CD4-positive, alpha-beta T cell treated with Interleukin-21 for 1 hour (primary cell): ENCODE results near the gene PRKN.

Experiments used
- DNase-seq: peaks from one replicate; pipeline ENCODE4 v3.0.0-alpha.2; 2020

PRKN gene

DNA sequence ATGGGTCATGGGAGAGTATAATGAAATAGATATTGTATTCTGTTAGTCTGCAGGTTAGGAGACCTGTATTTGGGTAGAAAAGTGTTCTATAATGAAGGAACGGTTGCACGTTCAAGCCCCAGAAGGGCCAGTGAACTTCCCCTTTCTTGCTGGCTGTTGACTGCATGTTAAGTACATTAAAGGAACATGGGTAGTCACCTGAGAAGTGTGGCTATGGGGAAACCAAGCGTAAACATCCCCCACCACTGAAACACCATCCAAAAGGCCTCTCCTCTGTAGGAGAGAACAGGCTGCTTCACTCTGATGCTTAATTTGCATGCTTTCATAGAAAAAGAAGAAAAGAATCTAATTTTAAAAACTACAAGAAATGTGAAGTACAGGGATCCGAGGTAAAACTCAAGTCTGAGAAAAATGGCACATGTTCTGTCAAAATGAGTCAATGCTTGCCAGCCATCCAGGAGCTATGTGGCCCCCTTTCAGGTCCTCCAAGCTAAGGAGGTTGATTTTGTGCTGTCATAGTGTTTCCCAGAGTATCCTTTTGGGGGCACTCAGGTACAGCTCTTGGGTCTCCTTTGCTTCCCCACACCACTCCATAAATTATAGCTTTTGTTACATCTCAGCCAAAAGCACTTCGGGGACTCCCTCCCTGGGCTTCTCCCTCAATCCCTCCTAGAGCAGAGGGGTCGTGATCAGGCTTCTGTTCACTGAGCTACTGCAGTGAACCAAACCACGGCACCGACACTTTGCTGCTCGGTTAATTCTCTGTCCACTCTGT, 1170.0 kb downstream of the PRKN start:
- DNase-seq, result no peak

DNA sequence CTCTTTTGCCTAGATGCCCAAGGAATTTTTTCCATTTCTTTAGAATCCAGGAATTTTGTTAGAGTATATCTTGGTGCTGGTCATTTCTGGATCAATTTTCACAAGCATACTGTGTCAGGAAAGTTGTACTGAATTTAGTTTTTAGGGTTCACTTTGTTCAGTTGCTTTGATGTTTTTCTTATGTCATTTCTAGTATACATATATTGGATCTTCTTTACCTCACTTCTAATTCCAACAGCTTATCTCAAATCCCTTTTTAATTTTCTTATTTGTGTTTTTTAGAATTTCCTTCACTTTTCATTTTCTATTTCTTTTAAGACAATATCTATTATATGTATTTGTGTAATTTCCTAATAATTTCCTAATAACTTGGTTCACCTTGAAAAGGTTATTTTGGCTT, 1172.7 kb downstream of the PRKN start:
- no peak for DNase-seq

DNA sequence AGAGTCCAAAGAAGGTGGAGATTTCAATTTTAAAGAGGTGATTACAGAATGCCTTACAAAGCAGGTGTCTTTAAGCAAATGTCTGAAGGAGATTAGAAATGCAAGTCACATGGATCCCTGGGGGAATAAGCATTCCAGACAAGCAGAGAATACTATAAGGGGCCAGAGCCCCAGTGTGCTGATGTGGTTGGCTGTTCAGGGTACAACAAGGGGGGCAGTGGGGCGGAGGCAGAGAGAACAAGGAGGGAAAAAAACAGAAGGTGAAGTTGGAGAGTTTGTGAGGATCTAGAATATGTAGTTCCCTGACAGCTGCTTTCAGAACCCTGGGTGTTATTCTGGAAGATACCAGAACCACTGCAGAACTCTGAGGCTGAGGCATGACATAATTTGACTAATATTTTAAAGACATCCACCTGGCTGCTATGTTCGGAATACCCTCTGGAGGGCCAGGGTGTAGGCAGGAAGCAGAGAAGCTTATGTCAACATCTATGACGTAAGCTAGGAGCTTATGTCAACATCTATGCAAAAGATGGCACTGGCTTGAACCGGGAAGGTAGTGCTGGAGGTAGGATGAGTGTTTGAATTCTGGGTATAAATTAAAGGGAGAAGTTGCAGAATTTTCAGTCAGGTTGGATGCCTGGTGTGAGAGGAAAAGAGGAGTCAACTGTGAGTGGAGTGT, 1177.5 kb downstream of the PRKN start:
- DNase-seq, result no peak

DNA sequence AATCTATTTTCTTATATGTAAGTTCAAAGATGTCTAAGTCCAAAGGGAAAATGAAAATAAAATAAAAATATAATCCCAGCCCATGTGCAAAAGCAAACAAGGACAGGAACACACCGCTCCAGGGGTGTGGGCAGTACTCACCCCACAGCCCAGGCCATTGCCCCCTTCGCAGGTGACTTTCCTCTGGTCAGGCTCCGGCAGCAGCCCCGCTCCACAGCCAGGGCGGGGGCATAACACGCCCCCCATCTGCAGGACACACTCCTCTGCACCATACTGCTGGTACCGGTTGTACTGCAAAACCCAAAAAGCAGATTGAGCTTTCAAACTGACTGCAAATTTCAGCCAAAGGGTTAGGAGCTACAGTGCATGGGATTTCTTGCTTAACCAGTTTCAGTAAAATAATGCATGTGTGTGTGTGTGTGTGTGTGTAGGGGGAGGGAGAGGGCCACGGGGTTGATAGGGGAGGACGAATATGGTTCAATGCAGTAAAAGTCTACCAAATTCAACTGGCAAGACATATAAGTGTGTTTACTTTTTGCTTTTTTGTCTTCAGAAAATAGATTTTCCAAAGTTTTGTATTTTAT, 1178.8 kb downstream of the PRKN start:
- DNase-seq, result no peak

DNA sequence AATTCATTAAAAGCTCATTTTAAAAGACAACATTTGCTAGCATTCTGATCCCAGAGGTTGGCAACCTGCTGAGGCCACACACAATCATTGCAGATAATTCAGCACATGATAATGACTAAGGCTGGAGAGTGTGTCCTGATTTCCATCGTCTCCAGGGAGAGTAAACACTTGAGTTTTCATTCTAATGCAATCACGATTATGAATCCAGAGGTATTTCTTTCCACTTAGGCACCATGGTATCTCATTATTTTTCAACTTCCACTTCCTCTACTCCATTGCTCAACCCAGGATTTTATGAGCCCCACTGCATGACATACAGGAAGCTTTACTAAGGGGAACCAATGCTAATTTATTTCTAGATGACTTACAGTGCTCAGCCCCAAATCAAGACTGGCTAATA, 1179.9 kb downstream of the PRKN start:
- no peak for DNase-seq

DNA sequence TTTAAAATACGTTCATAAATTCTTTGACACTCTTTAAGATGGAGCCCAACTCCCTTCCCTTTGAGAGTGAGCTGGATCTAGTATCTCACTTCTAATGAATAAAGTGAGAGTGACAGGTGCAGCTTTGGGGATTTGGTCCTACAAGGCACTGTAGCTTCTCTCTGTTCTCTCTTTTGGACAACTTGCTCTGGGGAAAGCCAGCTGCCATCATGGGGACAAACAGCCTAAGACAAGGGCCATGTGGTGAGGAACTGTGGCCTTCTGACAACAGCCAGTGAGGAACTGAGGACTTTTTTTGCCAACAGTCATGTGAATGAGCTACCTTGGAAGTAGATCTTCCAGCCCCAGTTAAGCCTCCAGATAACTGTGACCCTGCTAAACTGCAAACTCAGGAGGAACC, 1180.9 kb downstream of the PRKN start:
- DNase-seq, result no peak

DNA sequence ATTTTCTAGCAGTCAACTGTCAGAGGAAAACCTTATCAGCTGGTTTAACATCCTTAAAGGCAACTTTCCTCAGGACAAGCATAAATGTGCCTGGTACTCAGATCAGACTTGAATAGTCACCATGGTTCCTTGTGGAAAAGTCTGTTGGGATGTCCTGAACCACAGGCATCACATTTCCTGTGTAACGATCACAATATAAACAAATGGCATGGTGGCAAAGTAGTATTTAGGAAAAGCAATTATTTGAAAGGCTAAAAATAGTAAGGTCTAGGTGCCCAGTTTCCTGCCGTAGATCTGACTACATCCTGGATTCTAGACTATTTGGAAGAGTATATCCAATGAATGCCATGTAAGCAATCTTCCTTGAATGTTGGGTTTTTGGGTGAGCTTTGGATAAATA, 1181.8 kb downstream of the PRKN start:
- no peak for DNase-seq

DNA sequence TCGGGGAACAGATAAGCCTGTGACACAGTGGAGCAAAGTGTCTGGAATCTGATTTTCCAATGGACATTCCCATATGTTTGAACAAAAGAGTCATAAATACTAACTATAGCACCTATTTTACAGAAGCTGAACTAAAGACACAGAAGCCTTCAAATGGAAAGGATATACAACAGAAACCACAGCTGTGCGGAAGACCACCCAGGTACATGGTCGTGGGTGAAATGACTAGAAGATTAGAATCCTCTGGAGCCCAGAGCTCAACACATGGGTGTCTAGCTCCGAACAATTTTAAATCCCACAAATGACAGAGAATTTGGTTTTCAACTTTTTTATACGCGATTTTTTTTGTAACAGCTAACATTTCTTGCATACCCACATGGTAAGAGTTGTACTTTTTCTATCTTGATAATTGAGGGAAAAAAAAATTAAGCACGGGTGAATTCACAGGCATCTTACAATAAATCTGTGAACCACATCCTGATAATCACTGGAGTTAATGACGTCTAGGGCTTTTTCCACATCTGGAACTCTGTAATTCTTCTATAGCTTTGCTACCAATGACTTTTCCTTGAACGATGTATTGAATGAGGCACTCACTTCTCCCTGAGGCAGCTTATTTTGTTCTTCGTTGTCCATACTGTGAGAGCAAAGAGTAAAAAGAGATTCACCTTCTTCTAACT, 1182.6 kb downstream of the PRKN start:
- no peak for DNase-seq

DNA sequence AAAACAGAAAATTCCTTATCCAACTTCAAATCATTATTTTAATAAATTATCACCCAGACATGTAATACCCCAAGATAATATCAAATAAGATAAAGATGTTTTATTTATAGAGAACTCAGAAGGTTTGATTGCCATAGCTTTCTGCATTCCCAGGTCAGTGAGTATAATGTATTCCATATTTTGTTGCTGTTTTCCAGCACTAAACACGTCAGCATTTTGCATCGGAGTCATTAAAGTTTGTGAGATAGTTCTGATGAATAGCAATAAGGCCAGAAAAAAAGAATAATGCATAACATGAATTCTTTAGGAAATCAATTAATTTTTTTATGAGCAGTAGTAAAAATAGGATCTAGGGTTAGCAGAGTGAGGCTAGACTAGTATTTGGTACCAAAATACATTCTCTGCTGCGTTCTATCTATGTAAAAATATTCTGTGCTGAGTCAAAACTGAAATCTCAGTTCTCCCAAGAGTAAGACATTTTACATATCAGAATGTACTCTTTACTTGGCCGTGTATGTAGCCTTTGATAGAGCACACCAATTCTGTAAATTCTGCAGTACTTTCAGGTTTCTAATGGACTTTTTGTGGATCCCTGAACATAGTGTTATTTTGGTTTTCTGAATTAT, 1183.8 kb downstream of the PRKN start:
- DNase-seq, result no peak

DNA sequence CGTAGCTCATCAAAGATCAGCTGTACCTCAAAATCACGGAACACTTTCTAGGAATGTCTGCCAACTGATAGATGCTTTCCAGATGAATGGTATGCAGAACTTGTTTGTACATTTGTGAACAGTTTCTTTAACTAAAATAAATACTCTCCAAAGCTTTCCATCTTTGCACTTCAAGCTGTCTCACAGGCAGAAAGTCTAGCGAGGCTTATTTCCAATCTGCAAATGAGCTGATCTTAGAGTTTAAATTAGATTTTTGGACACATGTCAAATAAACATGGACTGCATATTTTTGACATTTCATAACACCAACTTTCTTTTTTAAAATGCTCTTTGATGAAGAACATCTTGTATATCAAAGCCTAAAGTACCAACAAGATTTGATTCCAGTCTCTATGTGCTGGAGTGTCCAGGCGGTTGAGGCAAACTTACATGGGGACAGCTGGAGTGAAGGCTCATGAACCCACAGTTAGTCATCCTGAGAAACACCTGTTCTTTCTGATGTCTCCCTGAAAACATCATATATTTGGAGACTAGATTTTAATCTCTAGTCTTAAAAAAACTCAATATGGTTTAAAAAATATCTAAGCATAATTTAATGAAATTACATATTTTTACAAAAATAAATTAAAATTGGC, 1185.1 kb downstream of the PRKN start:
- no peak for DNase-seq

DNA sequence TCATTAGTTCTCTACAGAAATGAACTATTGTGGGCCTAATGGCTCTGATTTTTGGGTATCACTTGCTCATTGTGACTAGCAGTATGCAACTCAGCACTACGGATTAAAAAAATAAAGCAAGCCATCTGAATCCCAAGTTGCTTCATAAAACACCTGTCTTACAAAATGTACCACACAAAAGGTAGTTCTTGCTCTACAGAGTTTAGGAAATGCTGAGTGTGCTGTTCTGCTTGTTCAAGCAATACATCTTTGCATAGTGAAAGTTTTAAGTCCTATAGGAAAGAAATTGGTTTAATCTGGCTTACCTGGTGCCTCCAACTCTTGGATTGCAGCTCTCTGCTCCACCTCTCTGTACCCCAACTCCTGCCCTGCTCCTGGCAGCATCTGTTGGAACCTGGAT, 1187.0 kb downstream of the PRKN start:
- no peak for DNase-seq

DNA sequence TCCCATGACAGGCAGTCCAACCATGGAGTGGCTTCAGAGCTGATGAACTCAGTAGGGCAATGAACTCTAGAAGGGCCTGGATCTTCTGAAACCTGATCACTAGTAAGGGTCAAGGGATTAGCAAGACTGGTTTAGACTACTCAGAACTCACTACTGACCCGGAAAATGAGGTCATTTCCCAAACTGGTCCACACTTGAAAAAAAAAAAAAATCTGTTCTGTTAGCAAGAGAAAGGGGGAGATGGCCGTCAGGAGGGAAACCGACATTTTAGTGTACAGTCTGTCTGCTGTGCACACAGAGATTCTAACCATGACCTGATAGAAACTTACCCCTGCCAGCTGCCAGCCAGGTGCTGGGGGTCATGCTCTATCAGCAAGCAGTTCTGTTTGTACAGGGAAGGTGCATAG, 1191.3 kb downstream of the PRKN start:
- no peak for DNase-seq

DNA sequence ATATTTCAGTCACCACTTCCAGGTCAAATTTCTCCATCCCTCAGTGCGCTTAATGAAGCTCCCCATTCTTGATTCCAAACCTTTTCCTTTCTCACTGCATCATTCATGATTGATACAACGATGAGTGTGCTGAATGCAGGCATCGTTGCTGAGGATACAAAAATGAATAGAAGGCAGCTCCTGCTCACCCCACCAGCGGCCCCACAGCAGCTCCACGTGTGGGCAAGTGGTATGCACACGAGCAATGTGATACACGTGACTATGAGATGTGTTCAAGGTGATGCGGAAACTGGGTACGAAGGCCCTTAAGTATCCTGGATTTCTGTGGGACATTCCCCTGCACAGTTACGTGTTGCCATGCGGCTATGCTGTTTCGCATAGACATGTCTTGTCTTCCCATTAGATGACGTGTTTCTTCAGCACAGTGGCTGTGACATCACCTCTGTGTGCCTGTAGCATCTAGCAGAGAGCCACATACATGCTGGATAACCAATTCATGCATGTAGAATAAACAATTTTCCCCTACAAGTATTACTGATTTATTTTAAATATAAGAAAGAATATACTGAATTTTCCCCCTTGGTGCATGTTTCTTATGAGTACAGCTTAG, 1193.2 kb downstream of the PRKN start:
- no peak for DNase-seq

DNA sequence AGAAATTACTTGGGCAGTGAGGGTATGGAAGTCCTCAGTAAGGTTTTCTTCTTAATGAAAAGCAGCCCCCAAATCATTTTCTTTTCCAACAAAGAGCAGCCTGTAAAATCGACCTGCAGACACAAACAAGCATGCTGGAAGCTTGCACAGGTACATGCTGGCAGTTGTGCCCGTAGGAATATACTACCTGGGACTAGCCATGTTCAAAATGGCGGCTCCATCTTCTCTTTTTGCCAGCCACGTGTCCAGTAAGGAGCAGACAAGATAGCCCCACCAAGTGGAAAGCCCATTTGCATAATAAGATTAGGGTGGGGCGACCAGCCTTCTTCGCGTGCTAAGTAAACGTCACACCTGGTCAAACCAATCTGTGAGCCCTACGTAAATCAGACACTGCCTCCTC, 1194.3 kb downstream of the PRKN start:
- no peak for DNase-seq

DNA sequence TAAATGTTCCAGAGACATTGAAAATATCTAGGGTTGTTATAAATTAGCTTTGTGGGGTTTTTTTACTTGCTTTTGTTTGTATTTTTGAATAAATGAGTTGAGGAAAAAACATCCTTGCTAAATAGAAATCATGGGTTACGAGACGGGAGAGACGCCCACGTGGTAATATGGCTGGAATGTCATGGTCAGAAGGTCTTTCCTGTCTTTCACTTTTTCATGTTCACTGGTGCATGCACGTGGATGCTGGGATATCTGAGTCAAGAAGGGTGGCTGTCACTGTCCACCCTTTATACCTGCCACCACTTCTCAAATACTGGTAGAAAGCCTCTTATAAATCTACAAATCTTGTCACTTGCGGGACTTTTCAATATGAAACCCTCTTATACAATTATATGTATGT, 1195.0 kb downstream of the PRKN start:
- DNase-seq, result no peak

DNA sequence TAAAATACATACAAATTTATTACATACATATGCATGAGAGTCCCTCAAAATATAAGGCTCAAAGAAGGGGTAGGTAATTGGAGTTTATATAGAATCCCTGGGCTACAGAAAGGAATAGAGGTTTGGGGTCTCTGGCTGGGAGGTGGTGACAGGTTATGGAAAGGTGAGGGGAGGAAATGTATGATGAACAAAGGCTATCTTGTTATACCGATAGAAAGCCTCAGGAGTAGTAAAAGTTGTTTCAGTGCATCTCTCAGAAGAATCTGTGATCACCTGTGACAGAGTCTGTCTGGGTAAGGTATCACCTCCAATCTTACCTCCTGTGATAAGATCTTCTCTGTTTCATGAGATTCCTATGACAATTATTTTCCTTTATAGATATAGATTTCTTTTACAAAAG, 1200.8 kb downstream of the PRKN start:
- no peak for DNase-seq

DNA sequence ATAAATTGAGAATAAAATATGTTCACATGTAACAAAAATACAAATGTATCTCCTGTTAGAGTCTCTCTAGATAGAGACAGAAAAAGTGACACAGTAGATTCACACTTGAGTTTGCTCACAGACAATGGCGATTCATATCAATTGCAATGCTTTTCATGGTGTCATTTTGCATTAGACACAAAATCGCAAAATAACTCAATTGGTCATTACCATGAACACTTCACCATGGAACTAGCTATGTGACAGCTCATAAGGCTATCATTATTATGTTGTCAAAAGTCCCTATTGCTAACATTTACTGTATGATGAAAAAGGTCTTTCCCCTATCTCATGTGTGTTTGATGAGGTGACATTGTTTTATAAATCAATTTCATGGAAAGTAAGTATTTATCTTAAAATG, 1204.2 kb downstream of the PRKN start:
- no peak for DNase-seq

DNA sequence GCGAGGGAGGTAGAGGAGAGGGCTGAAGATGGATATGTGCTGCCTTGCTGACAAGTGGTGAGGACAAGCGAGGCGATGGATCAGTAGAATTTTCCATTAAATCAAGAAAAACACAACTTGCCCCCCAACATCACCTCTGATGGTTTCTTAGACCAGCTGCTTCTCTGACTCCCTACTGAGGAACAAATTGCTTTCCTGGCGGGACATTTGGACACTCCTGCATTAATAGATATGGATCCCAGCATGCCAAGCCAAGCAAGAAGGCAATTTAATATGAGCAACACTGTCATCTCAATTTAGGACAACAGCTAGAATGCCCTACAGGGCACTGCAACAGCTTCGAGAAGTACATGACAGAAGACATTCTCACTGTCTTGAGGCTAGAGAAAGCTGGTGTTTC, 1205.3 kb downstream of the PRKN start:
- no peak for DNase-seq

DNA sequence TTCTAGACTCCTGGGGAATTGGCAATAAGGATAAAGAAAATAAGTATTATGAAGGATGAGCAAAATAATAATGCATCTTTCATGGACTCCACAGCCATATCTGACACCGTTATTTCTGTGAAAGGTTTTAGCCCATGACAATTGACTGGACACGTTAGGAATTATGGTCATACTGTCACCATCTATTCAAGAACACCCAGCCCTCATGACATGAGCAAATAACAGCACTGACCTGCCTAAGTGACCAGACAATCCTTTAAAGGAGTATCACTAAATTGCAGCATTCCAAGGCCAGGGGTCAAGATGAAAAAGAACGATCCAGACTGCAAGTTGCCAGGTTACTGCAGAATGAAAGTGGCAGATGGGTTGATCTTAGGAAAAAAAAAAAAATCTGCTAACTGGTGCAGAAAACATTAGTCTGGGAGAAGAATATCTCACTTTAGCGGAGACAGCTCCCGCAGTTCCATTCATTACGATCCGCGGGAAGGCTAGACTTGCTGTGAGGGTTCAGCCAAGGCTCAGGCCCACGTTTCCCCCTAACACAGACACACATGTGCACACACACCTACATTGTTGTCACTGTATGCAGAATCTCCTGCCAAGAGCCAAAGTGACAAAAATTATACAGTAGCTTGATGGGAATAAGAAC, 1216.0 kb downstream of the PRKN start:
- DNase-seq, result no peak

DNA sequence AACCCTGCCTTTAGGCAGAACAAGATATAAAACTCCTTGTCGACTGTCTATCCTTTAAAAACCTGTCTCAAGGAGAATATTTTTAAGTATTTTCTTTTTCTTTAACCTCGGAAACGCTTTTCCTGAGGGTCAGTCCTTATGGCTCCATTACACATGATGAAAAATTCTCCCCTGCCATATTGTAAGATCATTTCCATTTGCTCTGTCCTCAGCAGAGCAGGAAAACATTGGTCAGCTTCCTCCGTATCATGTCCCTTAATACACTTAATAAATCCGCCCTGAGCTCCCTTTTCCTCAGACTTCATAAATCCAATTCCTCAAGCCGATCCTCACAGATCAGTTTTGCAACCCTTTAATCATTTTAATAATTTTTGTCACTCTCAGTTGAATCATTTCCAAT, 1219.2 kb downstream of the PRKN start:
- DNase-seq, result no peak

DNA sequence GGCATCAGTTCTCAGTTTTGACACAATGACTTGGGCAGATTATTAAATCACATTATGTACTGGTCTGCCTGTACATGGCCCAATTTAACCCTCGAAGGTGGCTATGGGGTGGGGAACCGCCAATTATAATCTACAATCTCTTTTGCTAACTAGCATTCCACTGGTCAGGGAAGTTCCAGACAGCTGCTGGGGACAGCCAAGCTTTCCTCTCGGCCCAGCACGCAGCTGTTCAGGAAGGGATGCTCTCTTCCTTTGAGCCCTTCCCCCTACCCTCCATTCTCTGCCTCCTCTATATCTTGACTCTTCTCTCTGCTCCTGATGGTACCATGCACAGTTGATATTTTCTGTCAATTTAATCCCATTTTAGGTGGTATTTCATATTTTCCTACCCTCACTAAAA, 1220.2 kb downstream of the PRKN start:
- no peak for DNase-seq

DNA sequence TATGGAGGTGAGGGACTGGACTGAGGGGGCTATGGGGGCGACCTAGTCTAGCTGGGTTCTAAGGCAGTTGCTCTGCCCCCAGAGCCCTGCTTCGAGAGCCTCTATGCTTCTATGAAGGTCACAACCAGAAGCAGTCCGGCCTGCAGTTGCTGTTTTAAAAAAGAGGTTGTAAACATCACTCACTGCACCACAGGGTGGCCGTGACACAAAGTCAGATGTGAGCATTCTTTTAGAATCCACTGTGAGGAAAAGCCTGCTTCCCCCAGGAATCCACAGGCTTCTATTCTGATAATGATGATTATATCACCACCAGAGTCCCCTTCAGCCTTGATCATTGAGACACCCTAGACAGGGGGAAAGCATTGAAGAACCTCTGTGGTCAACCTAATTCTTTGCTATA, 1224.0 kb downstream of the PRKN start:
- DNase-seq, result no peak
